ENCODE measurements around the gene WDR33.

Gene WDR33

GRCh38 chr2:127651381-127651809 is 159.6 kb downstream of the WDR33 start:
- Histone ChIP-seq H3K27ac (ENCODE audit: low read depth, low read length, poor library complexity, severe bottlenecking) (no peak overlapping the region), H4K20me1 (ENCODE audit: insufficient read depth, low read length) (no peaks in the 10 kb centered on the region), H3K9me3 (ENCODE audit: low read length) (no peaks in the 10 kb centered on the region), H3K4me1 (ENCODE audit: insufficient read depth, low read length, severe bottlenecking) (no peaks in the 10 kb centered on the region), H3K36me3 (ENCODE audit: insufficient read depth, low read length) (no peaks in the 10 kb centered on the region), H3K9ac (ENCODE audit: low read length) (no peak overlapping the region), H2AFZ (ENCODE audit: low read length) (no peak overlapping the region), H3K4me2 (ENCODE audit: low read length) (no peak overlapping the region), H3F3A (ENCODE audit: insufficient read depth, low read length) (no peaks in the 10 kb centered on the region), H3K9me2 (ENCODE audit: low read depth, low read length) (no peaks in the 10 kb centered on the region), H3K4me3 (ENCODE audit: low read depth, low read length, poor library complexity, severe bottlenecking) (no peak overlapping the region), H3K79me2 (ENCODE audit: insufficient read depth, low read length) (no peaks in the 10 kb centered on the region), H3K27me3 (ENCODE audit: insufficient read depth, low read length) (0 out of 2 replicates have a peak, but pooled peaks cover 5% of the 10 kb centered on the region)
- no peak for TF ChIP-seq EZH2 (IDR thresholded peaks at IDR 0.05; ENCODE audit: borderline replicate concordance, low read length)
- no peak for TF ChIP-seq CTCF (IDR thresholded peaks at IDR 0.05; ENCODE audit: low read length)

Measured in OCI-LY1 (cell line).